Measurements from ENCODE around the gene WNT3. TPM values are rescaled to one million over a fixed set of nuclear protein-coding genes. Genes with fewer than 3 reads are reported as not detected.

Gene WNT3
- total and polyA plus RNA-seq, 2 experiments from 2014 or later: 2.7 to 3.4 TPM

DNA sequence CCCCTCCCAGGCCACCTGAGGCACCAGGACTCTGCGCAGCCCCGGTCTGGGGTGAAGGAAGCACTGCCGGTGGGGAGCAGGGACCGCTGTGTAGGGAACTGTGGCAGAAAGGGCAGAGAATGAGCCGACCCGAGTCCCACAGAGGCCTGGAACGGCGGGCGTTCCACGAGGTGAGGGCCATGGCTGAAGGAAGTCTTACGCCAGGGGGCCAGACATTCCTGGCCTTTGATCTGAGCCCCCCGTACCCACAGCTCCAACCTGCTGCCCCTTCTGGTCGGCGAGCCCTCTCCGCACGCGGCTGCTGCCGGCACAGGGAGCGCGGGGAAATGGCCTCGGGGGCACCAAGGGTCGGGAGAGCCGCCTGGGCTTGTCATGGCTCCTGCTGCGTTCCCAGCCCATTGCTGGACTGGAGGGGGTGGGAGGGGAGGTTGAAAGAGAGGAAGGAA lies 1.4 kb upstream of the WNT3 start (continued):
- TF ChIP-seq, protein P1, sequence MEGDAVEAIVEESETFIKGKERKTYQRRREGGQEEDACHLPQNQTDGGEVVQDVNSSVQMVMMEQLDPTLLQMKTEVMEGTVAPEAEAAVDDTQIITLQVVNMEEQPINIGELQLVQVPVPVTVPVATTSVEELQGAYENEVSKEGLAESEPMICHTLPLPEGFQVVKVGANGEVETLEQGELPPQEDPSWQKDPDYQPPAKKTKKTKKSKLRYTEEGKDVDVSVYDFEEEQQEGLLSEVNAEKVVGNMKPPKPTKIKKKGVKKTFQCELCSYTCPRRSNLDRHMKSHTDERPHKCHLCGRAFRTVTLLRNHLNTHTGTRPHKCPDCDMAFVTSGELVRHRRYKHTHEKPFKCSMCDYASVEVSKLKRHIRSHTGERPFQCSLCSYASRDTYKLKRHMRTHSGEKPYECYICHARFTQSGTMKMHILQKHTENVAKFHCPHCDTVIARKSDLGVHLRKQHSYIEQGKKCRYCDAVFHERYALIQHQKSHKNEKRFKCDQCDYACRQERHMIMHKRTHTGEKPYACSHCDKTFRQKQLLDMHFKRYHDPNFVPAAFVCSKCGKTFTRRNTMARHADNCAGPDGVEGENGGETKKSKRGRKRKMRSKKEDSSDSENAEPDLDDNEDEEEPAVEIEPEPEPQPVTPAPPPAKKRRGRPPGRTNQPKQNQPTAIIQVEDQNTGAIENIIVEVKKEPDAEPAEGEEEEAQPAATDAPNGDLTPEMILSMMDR (conservative IDR thresholded peaks at IDR 0.05; ENCODE audit: low read depth in 2 of 2): no peak
- no peak for TF ChIP-seq JUNB (IDR thresholded peaks at IDR 0.05; ENCODE audit: unreplicated experiment)
- TF ChIP-seq, protein P2, sequence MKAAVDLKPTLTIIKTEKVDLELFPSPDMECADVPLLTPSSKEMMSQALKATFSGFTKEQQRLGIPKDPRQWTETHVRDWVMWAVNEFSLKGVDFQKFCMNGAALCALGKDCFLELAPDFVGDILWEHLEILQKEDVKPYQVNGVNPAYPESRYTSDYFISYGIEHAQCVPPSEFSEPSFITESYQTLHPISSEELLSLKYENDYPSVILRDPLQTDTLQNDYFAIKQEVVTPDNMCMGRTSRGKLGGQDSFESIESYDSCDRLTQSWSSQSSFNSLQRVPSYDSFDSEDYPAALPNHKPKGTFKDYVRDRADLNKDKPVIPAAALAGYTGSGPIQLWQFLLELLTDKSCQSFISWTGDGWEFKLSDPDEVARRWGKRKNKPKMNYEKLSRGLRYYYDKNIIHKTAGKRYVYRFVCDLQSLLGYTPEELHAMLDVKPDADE (IDR thresholded peaks at IDR 0.05): no peak
- TF ChIP-seq CREB1 (CRISPR knock-in tag; IDR thresholded peaks at IDR 0.05; ENCODE audit: low read depth): no peak

DNA sequence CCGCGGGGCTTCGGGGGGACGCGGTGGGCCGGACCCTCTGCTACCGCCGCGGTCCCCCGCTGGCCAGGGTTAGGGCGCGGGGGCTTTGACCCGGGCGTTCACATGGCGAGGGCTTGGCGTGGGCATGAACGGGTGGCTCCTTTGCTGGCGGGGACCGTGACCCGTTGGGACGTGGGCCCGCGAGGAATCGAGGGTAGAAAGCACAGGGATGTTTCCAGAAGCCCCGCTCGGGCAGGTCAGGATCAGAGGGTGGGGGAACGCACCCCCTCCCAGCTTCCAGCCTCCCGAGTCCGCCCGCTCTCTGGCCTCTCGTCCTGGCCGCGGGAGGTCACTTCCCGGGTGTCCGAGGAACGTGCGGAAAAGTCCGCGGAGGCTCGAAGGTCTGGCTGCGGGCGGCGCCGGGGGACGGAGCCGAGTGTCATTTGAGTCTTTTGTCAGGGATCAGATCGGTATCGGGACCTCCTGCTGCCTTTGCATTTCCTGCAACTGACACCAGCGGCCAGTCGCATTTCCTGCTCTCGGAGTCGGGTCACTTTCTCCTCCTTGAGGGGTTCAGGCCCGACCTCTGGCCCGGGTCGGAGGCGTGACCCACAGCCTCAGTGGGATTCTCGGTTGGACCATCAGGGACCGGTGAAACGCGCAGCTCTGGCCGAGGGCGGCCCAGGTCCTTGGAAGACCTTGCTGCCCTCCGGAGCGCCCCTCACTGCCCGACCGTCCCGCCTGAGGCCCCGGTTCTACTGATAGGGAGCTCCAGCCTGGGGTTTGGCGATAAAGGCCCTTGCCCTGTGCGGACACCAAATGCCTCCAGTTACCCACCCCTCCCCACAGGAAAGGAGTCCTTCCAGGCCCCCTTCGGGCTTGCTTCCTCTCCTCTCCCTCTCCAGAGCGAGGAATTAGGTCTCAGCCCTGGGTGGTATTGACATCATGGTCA lies 702 bp upstream of the WNT3 start:
- Mint-ChIP-seq H3K4me3 (peak overlapping the region; percentile 73), H3K4me1 (peaks cover 56% of the 10 kb centered on the region), H3K9me3 (no peaks in the 10 kb centered on the region), H3K36me3 (ENCODE audit: low read depth) (no peaks in the 10 kb centered on the region), H3K27me3 (ENCODE audit: insufficient read depth, low read depth, poor library complexity) (peaks cover 87% of the 10 kb centered on the region), H3K27ac (no peak overlapping the region)
- Histone ChIP-seq H3K27me3 (ENCODE audit: insufficient read depth) (peaks cover 96% of the 10 kb centered on the region), H3K79me2 (replicated peaks; ENCODE audit: insufficient read depth) (no peaks in the 10 kb centered on the region), H3K36me3 (ENCODE audit: insufficient read depth) (no peaks in the 10 kb centered on the region), H3F3A (replicated peaks; ENCODE audit: low read depth) (peaks cover 28% of the 10 kb centered on the region), H3K4me1 (ENCODE audit: insufficient read depth) (peaks cover 46% of the 10 kb centered on the region), H4K20me1 (replicated peaks; ENCODE audit: insufficient read depth) (no peaks in the 10 kb centered on the region), H3K4me2 (peak overlapping the region; percentile 94), H3K27ac (ENCODE audit: low read depth) (no peak overlapping the region), H3K9me2 (ENCODE audit: insufficient read depth) (no peaks in the 10 kb centered on the region), H2AFZ (peak overlapping the region; percentile 94), H3K4me3 (peak overlapping the region; percentile 79)
- peak; percentile 12 for ATAC-seq
- peak; percentile 92 for DNase-seq (ENCODE audit: low spot score)
- TF ChIP-seq, protein P2 (IDR thresholded peaks at IDR 0.05): no peak
- TF ChIP-seq ZNF114 (CRISPR knock-in tag; IDR thresholded peaks at IDR 0.05): no peak
- peak; percentile 37 for TF ChIP-seq EZH2 (IDR thresholded peaks at IDR 0.05; ENCODE audit: low read depth, unreplicated experiment)
- TF ChIP-seq, protein P3, sequence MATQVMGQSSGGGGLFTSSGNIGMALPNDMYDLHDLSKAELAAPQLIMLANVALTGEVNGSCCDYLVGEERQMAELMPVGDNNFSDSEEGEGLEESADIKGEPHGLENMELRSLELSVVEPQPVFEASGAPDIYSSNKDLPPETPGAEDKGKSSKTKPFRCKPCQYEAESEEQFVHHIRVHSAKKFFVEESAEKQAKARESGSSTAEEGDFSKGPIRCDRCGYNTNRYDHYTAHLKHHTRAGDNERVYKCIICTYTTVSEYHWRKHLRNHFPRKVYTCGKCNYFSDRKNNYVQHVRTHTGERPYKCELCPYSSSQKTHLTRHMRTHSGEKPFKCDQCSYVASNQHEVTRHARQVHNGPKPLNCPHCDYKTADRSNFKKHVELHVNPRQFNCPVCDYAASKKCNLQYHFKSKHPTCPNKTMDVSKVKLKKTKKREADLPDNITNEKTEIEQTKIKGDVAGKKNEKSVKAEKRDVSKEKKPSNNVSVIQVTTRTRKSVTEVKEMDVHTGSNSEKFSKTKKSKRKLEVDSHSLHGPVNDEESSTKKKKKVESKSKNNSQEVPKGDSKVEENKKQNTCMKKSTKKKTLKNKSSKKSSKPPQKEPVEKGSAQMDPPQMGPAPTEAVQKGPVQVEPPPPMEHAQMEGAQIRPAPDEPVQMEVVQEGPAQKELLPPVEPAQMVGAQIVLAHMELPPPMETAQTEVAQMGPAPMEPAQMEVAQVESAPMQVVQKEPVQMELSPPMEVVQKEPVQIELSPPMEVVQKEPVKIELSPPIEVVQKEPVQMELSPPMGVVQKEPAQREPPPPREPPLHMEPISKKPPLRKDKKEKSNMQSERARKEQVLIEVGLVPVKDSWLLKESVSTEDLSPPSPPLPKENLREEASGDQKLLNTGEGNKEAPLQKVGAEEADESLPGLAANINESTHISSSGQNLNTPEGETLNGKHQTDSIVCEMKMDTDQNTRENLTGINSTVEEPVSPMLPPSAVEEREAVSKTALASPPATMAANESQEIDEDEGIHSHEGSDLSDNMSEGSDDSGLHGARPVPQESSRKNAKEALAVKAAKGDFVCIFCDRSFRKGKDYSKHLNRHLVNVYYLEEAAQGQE (IDR thresholded peaks at IDR 0.05; ENCODE audit: unreplicated experiment): peak; percentile 1
- TF ChIP-seq ZNF331 (CRISPR knock-in tag; IDR thresholded peaks at IDR 0.05; ENCODE audit: low read depth): no peak
- peak; percentile 28 for TF ChIP-seq POLR2AphosphoS5 (IDR thresholded peaks at IDR 0.05; ENCODE audit: low read depth)
